Stimulated activated CD8-positive, alpha-beta memory T cell treated with anti-CD3 and anti-CD28 coated beads, Interleukin-15, amount 100 ng/mL, for 48 hours (primary cell): ENCODE data around the gene TTC7B.
"Not testable (repeated sequence)": the region's sequence is repeated elsewhere in the genome, so short reads cannot be mapped to it uniquely, and the experiment has no call there.

Experiments used
- DNase-seq, 2 donors: peaks; one replicate each; pipeline ENCODE4 v3.0.0-alpha.2; 2020; ENCODE audit warnings: low read depth in 2 of 2

The TTC7B gene

DNA sequence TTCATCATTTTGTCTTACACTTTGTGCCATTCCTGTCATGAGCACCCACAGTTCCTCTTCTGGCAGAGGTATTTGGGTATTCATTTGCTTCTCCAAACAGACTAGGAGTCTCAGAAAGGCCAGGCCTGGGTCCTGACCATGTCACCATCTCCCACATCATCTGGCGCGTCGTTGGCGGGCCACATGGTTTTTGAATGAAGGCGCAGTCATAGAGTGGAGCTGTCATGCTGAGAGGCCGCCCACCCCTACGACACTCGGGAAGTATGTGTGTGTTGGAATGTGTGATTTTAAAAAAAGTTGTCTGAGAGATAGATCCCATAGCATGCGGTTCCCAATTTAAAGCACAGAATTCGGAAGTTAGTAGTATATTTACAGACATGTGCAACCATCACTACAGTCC is 15.6 kb upstream of the TTC7B start:
- DNase-seq: no peak

- no peak for DNase-seq
Observed at GRCh38 chr14:90830931-90831701, 14.9 kb upstream of the TTC7B start.

DNA sequence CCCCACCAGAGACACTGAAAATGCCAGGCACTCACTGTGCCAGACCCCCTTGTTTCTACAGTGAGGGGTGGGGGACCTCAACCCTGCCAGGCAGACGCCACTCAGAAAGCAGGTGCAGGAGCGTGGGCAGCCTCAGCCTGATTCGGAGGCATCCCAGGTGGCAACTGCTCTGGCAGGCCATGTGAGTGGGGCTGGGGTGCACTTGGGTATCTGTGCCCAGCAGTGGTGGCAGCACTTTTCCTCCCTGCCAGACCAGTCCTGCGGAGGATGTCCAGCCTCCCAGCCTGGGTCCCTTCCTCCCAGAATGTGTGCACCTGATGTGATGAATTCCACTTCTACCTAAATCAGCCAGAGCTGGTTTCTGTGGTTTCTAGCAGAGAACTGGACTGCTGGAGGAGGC is 13.4 kb upstream of the TTC7B start:
- no peak for DNase-seq

DNA sequence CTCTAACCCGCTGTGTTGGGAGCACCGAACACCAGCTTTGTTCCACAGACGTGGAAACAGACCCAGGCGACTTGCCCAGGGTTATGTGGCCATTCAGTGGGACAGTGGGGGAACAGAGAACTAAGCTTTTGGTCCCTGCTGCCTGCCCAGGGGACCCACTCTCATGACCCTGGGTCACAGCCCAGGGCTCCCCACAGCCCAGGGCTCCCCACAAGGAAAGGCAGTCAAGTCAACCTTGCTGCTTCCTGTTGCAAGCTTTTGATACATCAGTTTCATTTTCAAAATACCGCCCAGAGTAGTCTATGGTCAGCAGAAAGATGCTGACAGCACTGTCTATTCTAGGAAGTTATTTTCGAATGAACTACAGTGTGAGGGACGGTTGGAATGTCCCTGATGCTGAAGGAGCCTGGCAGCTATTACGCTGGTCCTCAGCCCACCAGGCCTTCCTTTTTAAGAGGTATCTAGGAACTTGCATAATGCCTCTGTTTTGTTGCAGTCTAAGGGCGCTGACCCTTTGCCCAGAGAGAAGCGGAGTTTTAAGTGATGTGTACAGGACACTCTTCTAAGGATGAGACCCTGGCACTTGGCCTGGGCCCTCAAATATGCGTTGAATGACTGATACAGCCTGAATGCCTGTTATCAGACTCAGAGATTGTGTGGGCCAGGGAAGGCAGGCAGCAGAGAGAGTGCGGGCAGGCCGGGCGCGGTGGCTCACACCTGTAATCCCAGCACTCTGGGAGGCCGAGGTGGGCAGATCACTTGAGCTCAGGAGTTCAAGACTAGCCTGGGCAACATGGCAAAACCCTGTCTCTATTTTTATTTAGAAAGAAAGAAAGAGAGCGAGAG is 12.6 kb upstream of the TTC7B start:
- no peak for DNase-seq

DNA sequence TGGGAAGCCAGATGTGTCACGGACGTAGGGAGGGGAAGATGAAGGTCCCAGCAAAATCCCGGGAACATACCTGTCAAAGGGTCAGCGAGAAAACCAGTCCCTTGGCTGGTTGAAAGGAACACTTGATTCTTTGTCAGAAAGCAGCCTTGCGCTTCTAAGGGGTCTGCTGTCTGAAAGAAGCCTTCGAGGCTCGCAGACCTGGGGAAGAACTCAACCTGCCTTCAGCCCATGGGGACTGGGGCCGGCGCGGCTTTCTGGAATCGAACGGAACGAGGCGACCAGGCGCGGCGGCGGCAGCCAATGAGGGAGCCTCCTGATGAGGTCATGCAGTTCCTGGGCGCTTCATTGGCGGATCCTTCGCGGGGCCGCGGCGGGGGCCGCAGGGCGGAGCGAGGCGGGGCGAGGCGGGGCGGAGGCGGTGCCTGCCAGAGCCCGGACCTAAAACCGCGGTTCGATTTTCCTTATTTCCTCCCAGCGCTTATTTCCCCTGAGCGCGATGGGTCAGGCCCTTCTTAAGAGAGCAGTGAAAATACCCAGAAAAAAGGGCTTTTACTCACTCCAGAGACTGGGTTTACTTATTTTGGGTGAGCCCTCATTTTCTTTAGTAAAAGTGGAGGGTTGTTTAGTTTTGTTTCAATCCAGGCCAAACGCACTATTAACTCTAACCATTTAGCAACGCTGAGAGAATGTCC is 11.8 kb upstream of the TTC7B start:
- DNase-seq: peak; percentile 85 to 87

DNA sequence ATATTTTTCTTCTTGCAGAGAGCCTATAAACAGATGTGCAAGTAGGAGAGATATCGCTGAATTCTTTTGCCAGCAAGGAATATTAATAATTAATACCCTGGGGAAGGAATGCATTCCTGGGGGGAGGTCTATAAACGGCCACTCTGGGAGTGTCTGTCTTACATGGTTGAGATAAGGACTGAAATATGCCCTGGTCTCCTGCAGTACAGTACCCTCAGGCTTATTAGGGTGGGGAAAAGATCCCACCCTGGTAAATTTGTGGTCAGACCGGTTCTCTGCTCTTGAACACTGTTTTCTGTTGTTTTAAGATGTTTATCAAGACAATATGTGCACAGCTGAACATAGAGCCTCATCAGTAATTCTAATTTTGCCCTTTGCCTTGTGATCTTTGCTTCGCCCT is 7.3 kb upstream of the TTC7B start:
- not testable (repeated sequence) for DNase-seq

GRCh38 chr14:90820958-90821357 is 4.7 kb upstream of the TTC7B start:
- peak; percentile 76 to 84 for DNase-seq

DNA sequence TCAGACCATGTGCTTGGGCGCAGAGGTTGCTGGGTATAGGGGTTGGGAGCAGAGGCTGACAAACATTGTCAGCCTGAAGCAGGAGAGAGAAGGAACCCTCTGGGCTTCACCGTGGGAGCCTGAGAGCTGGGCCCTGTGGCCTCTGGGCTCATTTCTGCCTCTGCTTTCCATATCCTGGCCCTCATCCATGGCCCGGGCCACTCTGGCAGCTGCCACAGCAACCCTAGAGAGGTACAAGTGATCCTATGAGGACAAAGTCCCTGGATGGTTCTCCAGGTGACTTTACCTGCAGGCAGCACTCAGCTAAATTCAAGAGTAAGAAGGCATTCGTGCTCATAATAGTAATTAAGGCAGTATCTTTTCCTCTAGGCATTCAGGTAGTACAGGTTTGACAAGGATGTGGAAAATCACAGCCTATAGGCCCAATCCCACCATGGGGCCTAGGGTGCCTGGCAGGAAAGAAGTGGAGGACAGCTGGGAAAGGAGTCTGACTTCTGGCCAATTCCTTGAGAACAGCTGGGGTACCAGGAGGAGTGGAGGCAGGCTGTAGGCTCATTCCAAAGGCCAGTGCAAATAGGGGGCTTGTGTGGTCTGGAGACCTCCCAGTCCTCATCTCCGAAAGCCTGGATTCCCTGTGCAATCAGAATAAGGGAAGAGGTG is 3.6 kb upstream of the TTC7B start:
- DNase-seq: no peak

DNA sequence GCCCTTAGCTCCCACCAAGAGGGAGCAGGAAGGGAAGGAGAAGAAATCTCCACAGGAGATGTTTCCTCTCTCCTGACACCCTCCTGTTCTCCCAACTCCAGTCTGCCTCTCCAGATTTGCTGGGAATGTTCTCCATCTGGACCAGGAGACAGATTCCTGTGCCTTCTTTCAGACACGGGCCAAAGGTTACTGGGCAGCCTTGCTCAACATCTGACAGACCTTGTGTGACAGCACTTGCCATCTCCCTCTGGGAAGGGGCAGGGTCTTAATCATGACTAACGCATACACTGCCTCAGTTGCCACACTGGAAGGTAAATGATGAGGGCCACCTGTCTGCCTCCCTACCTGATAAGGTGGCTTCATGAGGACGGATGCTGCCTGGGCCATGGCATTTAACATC is 2.5 kb upstream of the TTC7B start:
- DNase-seq: no peak

DNA sequence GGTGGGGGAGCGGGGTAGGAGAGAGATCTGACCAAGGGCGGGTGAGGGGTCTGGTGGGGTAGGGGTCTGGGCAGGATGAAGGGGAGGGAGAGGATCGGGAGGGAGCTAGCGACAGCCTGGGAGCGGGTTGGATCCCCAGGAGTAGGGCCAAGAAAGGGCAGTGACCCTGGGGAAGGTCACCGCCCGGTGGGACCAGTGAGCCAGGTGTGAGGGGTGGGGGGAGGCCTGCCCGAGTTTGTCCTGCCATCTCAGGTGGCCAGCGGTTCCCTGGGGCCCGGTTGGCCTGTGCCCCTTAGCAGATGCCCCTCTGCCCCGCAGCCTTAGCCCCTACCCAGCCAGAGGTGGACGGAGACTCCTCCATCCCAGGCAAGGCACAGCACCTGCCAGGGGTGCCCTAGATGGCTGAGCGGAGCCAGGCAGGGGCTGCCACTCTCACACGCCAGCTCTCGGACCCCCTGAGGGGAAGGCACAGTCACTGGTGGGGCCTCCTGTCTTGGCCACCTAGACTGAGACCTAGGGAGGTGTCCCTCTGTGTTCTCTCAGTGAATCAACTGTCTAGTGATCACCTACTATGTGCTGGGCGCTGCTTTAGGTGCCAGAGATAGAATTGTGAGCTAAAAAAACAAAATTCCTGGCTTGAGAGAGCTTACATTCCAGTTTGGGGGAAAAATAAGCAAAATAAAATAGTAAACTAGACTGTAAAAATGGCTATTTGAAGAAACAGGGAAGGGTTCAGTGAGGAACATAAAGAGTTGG is 629 bp upstream of the TTC7B start:
- no peak for DNase-seq

- no peak for DNase-seq
Observed at GRCh38 chr14:90815572-90815821, 733 bp downstream of the TTC7B start.

GRCh38 chr14:90814806-90815571 is 1.2 kb downstream of the TTC7B start:
- DNase-seq: no peak

GRCh38 chr14:90813442-90813841 is 2.8 kb downstream of the TTC7B start:
- DNase-seq: no peak

DNA sequence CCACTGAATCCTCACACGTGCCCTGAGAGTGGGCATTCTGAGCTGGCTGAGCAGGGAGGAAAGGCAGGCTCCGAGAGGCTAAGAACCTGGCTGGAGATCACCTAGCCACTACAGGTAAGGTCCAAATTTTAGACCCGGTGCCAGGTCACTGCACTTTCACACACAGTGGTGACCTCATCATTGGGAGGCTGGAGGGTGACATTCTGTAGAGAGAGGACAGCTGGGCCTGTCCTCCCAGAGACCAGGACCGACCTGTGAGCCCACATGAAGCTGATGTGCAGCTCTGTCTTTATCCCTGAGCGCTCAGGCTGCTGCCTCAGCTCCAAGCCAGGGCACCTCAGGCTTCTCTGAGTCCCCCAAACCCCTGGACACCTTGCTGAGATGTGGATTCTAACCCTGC is 4.1 kb downstream of the TTC7B start:
- no peak for DNase-seq

- no peak for DNase-seq
Observed at GRCh38 chr14:90811641-90812040, 4.6 kb downstream of the TTC7B start.

- DNase-seq: no peak
Observed at GRCh38 chr14:90810806-90811205, 5.4 kb downstream of the TTC7B start.

DNA sequence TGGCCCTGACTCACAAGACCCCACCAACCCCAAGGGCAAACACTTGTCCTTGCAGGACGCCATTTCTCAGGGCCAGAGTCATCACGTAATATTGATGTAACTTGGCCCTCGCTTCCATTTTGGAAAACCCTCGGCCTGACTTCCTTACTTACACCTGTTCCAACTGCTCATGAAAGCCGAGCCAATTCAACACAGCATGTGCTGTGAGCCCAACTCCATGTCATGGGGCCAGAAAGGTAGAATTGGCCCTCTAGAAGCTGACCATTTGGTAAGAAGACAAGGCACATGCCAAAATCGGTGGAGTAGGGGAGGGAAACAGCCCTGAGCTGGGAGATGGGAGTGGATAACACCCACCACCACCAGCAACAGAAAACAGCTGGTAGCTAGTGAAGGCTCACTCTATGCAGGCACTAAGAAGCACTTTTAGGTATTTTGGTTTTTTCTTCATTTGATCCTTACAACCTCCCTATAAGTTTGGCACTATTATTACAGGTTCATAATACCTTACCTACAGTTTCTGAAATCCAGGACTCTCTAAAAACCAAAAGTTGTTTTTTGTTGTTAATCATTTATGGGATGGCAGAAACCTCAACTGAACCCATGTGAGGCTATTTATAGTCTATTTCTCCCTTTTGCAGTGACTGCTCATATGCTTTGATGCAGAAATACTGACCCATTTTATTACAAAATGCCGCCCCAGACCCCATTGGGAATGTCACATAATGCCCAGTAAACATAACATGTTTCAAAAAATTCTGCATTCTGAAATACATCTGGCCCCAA is 6.5 kb downstream of the TTC7B start:
- no peak for DNase-seq

DNA sequence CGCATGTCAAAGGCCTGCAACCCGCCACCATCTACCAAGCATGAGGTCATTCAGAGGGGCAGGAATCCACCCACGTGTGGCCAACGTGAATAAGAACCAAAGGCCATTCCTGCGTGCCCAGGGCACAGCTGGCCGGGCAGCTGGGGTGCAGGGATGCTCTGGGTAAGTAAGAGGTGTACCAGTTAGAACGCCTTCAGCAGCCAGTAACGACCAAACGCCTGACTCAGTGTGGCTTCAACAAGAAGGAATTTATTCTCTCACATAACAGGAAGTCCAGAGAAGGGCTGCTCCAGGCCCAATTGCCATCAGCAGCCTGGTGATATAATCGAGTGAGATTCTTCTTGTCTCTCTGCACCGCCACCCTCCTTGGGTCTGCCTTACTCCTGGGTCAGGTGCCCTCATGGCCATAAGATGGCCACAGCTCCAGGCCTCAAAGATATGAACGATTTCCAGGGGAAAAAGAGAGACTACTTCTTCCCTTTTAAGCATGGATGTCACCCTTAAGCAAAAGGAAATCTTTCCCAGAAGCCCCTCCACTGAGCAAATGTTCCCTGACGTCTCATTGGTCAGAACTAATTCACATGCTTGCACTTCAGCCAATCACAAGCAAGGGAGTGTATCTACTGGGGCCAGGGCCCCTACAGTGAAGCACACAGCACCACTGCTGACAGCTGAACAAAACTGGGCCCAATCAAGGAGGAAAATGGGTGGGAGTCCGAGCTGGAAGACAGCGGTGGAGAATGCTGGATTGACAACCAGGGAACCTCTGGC is 7.3 kb downstream of the TTC7B start:
- DNase-seq: no peak

DNA sequence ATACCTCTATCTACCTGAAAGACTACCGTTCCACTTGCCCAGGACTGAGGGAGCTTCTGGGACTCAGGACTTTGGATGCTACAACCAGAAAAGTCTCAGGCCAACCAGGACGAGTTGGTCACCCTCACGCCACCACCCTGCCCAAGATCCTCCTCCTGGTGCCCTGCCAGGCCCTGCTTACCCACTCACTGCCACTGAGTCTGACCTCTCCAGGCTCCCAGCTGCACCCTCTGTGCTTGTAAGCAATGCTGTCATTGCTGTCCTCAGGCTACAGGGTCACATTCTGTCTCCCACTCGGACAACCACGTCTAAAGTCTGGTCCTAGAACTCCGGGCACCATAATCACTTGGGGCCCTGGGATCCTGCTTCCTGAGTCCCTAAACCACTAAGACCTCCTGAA is 9.2 kb downstream of the TTC7B start:
- no peak for DNase-seq
